NK-92 (cell line): ENCODE measurements around the gene BICD1.
"Not testable (repeated sequence)": the region's sequence is repeated elsewhere in the genome, so short reads cannot be mapped to it uniquely, and the experiment has no call there.

Source experiments
- DNase-seq: peaks from one replicate; lab custom pipeline; 2025; ENCODE audit not compliant: unreplicated experiment; lab: John Stamatoyannopoulos, UW

The BICD1 gene

GRCh38 chr12:32187127-32187526, 80.5 kb downstream of the BICD1 start:
- not testable (repeated sequence) for DNase-seq

GRCh38 chr12:32191445-32191844, 84.8 kb downstream of the BICD1 start:
- no peak for DNase-seq

GRCh38 chr12:32196250-32197198, 89.9 kb downstream of the BICD1 start:
- DNase-seq: no peak

GRCh38 chr12:32197421-32197820, 90.8 kb downstream of the BICD1 start:
- no peak for DNase-seq

- DNase-seq: no peak
Observed at GRCh38 chr12:32198555-32198954, 91.9 kb downstream of the BICD1 start.

- DNase-seq: no peak
Observed at GRCh38 chr12:32201096-32201495, 94.4 kb downstream of the BICD1 start.

GRCh38 chr12:32201976-32202375, 95.3 kb downstream of the BICD1 start:
- DNase-seq: no peak

- DNase-seq: no peak
Observed at GRCh38 chr12:32205731-32206130, 99.1 kb downstream of the BICD1 start.

GRCh38 chr12:32208355-32208754, 101.7 kb downstream of the BICD1 start:
- no peak for DNase-seq

GRCh38 chr12:32211066-32211899, 104.6 kb downstream of the BICD1 start:
- DNase-seq: no peak

- DNase-seq: no peak
Observed at GRCh38 chr12:32211900-32212156, 105.2 kb downstream of the BICD1 start.

GRCh38 chr12:32214723-32215122, 108.1 kb downstream of the BICD1 start:
- DNase-seq: no peak

- no peak for DNase-seq
Observed at GRCh38 chr12:32217354-32218310, 111.0 kb downstream of the BICD1 start.

GRCh38 chr12:32223941-32224340, 117.3 kb downstream of the BICD1 start:
- no peak for DNase-seq

GRCh38 chr12:32226768-32227167, 120.1 kb downstream of the BICD1 start:
- DNase-seq: no peak

GRCh38 chr12:32229971-32230612, 123.4 kb downstream of the BICD1 start:
- DNase-seq: no peak

- no peak for DNase-seq
Observed at GRCh38 chr12:32230613-32230993, 124.0 kb downstream of the BICD1 start.

GRCh38 chr12:32231361-32231760, 124.7 kb downstream of the BICD1 start:
- DNase-seq: not testable (repeated sequence)

GRCh38 chr12:32233568-32233967, 126.9 kb downstream of the BICD1 start:
- no peak for DNase-seq

GRCh38 chr12:32235251-32235650, 128.6 kb downstream of the BICD1 start:
- no peak for DNase-seq

GRCh38 chr12:32240162-32240561, 133.5 kb downstream of the BICD1 start:
- DNase-seq: no peak
